DMS53 treated with DMSO at 0.1 percent for 48 hours (cell line): ENCODE results near the gene NFIA.

Experiments
- DNase-seq: peaks from one replicate; lab custom pipeline; 2025; ENCODE audit not compliant: unreplicated experiment; lab: John Stamatoyannopoulos, UW

NFIA gene

GRCh38 chr1:61240878-61241277 is 158.5 kb downstream of the NFIA start:
- no peak for DNase-seq

- no peak for DNase-seq
Observed at GRCh38 chr1:61241411-61241838, 159.1 kb downstream of the NFIA start.

GRCh38 chr1:61241973-61242381 is 159.6 kb downstream of the NFIA start:
- no peak for DNase-seq

- DNase-seq, result no peak
Observed at GRCh38 chr1:61244114-61244513, 161.8 kb downstream of the NFIA start.

GRCh38 chr1:61245696-61246400 is 163.5 kb downstream of the NFIA start:
- DNase-seq, result no peak

GRCh38 chr1:61247051-61247825 is 164.9 kb downstream of the NFIA start:
- no peak for DNase-seq

- no peak for DNase-seq
Observed at GRCh38 chr1:61247881-61248752, 165.8 kb downstream of the NFIA start.

GRCh38 chr1:61250933-61251332 is 168.6 kb downstream of the NFIA start:
- no peak for DNase-seq

GRCh38 chr1:61253059-61253735 is 170.8 kb downstream of the NFIA start:
- DNase-seq, result peak; percentile 99

GRCh38 chr1:61253912-61254633 is 171.7 kb downstream of the NFIA start:
- DNase-seq, result peak; percentile 47

GRCh38 chr1:61254634-61255357 is 172.4 kb downstream of the NFIA start:
- DNase-seq, result no peak

- DNase-seq, result no peak
Observed at GRCh38 chr1:61255358-61255703, 173.0 kb downstream of the NFIA start.

- DNase-seq, result no peak
Observed at GRCh38 chr1:61259379-61260148, 177.2 kb downstream of the NFIA start.

- no peak for DNase-seq
Observed at GRCh38 chr1:61260171-61260570, 177.8 kb downstream of the NFIA start.

- DNase-seq, result no peak
Observed at GRCh38 chr1:61261595-61261994, 179.2 kb downstream of the NFIA start.

- DNase-seq, result no peak
Observed at GRCh38 chr1:61263905-61264824, 181.8 kb downstream of the NFIA start.

- DNase-seq, result no peak
Observed at GRCh38 chr1:61264825-61265242, 182.5 kb downstream of the NFIA start.

- DNase-seq, result no peak
Observed at GRCh38 chr1:61265665-61266064, 183.3 kb downstream of the NFIA start.
